ENCODE results near the gene SNAP47.

Gene SNAP47

GRCh38 chr1:227787513-227788270 is 52.5 kb downstream of the SNAP47 start:
- peak; percentile 93 for DNase-seq

DNA sequence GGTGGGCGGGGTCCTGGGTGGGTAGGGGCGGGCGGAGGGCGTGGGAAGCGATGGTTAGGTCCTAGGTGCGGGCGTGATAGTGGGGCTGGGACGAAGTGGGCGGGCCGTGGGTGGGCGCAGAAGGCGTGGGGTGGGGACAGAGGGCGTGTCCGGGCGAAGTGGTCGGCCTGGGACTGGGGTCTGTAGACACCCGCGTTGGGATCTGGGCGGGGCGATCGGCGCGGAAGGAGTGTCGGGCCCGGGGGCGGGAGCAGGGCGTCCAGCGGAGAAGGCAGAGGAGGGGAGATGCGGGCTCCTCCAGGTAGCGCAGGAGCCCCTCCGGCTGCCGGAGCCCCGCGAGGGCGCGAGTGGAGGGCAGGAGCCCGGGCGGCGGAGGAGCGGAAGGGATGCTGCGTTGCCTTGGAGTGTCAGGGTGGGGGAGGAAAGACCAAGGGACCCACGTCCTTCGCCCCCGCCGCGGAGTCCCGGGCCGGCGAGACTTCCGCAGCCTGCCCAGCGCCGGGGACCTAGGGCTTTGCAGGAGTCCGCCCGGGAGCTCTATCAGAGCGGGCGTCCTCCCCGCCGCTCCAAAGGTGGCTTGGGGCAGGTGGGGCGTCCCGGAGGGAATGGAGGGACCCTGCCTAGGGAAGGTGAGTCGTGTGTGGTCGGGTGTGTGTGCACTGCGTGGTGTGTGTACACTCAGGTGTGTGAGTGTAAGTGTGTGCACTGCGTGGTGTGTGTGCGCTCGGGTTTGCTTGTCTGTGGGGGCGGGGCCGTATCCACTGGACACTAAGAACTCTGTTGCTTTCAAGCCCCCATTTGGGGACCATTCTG is 53.2 kb downstream of the SNAP47 start:
- peak; percentile 81 for DNase-seq

- DNase-seq, result no peak
Observed at GRCh38 chr1:227789084-227790033, 54.1 kb downstream of the SNAP47 start.

- no peak for DNase-seq
Observed at GRCh38 chr1:227790034-227790400, 54.8 kb downstream of the SNAP47 start.

- DNase-seq, result no peak
Observed at GRCh38 chr1:227790868-227791267, 55.6 kb downstream of the SNAP47 start.

- DNase-seq, result no peak
Observed at GRCh38 chr1:227791425-227792143, 56.3 kb downstream of the SNAP47 start.

GRCh38 chr1:227792216-227793078 is 57.2 kb downstream of the SNAP47 start:
- no peak for DNase-seq

- no peak for DNase-seq
Observed at GRCh38 chr1:227793079-227793947, 58.1 kb downstream of the SNAP47 start.

GRCh38 chr1:227793948-227794816 is 58.9 kb downstream of the SNAP47 start:
- no peak for DNase-seq

GRCh38 chr1:227794817-227795192 is 59.6 kb downstream of the SNAP47 start:
- DNase-seq, result no peak

GRCh38 chr1:227795732-227796131 is 60.5 kb downstream of the SNAP47 start:
- no peak for DNase-seq

GRCh38 chr1:227796359-227796915 is 61.2 kb downstream of the SNAP47 start:
- no peak for DNase-seq

DNA sequence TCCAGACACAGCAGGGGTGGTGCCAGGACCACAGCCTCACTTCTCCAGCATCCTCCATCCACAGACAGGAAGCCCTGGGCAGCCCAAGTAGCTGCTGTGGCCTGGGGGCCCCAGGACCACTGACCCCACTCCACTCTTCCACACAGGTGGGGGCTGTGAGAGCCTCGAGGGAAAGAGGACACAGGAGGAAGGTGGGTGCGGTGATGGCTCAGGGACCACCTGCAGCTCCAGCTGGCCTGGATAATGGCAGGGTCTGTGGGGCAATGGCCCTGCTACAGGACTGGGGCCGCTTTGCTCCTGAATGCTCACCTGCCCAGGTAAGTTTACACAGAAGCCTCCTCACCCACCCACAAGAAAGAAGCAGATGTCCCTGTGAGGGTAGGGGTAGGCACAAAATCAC is 61.9 kb downstream of the SNAP47 start:
- DNase-seq, result no peak

DNA sequence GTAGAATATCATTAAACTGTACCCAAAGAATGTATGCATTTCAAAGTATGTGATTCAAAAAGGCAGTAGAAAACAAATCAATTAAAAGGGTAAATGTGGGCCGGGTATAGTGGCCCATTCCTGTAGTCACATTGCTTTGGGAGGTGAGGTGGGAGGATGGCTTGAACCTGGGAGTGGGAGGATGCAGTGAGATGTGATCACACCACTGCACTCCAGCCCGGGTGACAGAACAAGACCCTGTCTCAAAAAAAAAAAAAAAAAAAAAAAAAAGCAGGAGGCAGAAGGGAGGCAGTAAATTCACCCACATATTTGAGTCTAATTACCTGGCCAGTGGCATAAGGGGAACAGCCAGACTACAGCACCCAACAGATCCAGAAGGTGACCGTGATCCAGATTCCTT is 62.4 kb downstream of the SNAP47 start:
- DNase-seq, result no peak

GRCh38 chr1:227798078-227798802 is 63.0 kb downstream of the SNAP47 start:
- no peak for DNase-seq

- DNase-seq, result no peak
Observed at GRCh38 chr1:227799756-227800155, 64.5 kb downstream of the SNAP47 start.

DNA sequence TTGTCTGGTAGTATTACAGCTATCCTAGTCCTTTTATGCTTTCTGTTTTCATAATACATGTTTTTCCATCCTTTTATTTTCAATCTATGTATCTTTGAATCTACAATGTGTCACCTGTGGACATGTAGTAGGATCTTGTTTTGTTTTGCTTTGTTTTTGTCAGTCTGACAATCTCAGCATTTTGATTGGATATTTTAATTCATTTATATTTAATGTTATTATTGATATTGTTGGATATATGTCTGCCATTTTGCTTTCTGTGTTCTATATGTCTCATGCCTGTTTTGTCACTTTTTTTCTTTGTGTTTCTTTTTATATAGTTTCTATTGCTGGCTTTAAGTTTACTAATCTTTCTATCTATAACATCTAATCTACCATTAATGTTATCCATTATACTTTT is 68.7 kb downstream of the SNAP47 start:
- no peak for DNase-seq

DNA sequence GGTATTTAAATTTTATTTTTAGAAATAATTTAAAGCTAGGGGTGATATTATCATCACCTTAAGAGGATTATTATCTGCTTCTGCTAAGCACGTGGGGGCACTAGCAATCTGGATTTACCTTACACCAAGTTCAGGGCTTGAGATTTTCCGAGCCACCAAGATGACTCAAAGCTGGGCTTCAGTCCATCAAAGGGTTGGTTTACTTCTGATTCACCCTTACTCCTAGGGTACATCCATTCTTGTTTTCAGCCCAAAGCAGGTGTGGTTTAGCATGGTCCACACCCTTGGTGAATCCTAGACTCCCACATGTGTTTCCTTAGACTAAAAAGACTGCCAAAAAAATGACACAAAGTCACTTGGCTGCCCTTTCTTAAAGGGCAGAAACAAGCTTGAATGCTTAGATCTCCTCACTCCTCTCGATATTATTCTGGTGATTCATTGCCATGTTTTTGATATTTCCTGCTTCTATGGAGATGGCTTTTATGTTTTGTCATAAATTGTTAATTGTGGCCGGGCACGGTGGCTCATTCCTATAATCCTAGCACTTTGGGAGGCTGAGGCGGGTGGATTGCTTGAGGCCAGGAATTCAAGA is 70.5 kb downstream of the SNAP47 start:
- no peak for DNase-seq

Measured in stimulated activated CD4-positive, alpha-beta T cell treated with anti-CD3 and anti-CD28 coated beads, Interleukin-15, amount 100 ng/mL, for 24 hours (primary cell).